DMS153 treated with DMSO at 0.1 percent for 48 hours (cell line): ENCODE results near the gene TMEM120B.

Source experiments
- DNase-seq: peaks from one replicate; lab custom pipeline; 2025; ENCODE audit not compliant: unreplicated experiment; lab: John Stamatoyannopoulos, UW

Gene TMEM120B

GRCh38 chr12:121814429-121815119, 102.0 kb downstream of the TMEM120B start:
- no peak for DNase-seq

GRCh38 chr12:121815263-121815662, 102.7 kb downstream of the TMEM120B start:
- DNase-seq: no peak

- DNase-seq: no peak
Observed at GRCh38 chr12:121816925-121817647, 104.5 kb downstream of the TMEM120B start.

- DNase-seq: no peak
Observed at GRCh38 chr12:121817648-121818043, 105.1 kb downstream of the TMEM120B start.

GRCh38 chr12:121819212-121819949, 106.8 kb downstream of the TMEM120B start:
- DNase-seq: no peak

- no peak for DNase-seq
Observed at GRCh38 chr12:121820056-121820455, 107.5 kb downstream of the TMEM120B start.

- DNase-seq: no peak
Observed at GRCh38 chr12:121822393-121823100, 110.0 kb downstream of the TMEM120B start.

- no peak for DNase-seq
Observed at GRCh38 chr12:121823101-121823726, 110.7 kb downstream of the TMEM120B start.

GRCh38 chr12:121823727-121824115, 111.2 kb downstream of the TMEM120B start:
- DNase-seq: no peak

GRCh38 chr12:121825041-121825523, 112.5 kb downstream of the TMEM120B start:
- no peak for DNase-seq

GRCh38 chr12:121826318-121827150, 114.0 kb downstream of the TMEM120B start:
- DNase-seq: no peak

GRCh38 chr12:121827351-121828099, 115.0 kb downstream of the TMEM120B start:
- DNase-seq: no peak

GRCh38 chr12:121828306-121828705, 115.8 kb downstream of the TMEM120B start:
- no peak for DNase-seq

- DNase-seq: no peak
Observed at GRCh38 chr12:121828826-121829225, 116.3 kb downstream of the TMEM120B start.

GRCh38 chr12:121829250-121829918, 116.8 kb downstream of the TMEM120B start:
- no peak for DNase-seq

- DNase-seq: no peak
Observed at GRCh38 chr12:121830134-121830533, 117.6 kb downstream of the TMEM120B start.

GRCh38 chr12:121830588-121831265, 118.2 kb downstream of the TMEM120B start:
- no peak for DNase-seq
